ENCODE results near the gene TMEM167A. TPM values are rescaled to one million over a fixed set of nuclear protein-coding genes. Genes with fewer than 3 reads are reported as not detected.

Gene TMEM167A
- polyA plus RNA-seq, 3 donors: 50.3 to 337 (median 288) TPM

GRCh38 chr5:83007755-83008154, 69.4 kb downstream of the TMEM167A start:
- Histone ChIP-seq H3K4me1 (ENCODE audit: control insufficient read depth in 1 of 2, insufficient read depth in 2 of 2, low read length in 2 of 2) (peaks cover 0 to 4% of the 10 kb centered on the region in 2 donors), H3K9me3 (replicated peaks in 1 of 2; ENCODE audit: control insufficient read depth in 1 of 2, insufficient read depth in 1 of 2, low read length in 2 of 2) (no peaks in the 10 kb centered on the region), H3K4me3 (replicated peaks in 1 of 3; ENCODE audit: low read depth in 2 of 3, low read length in 3 of 3) (no peak overlapping the region), H3K4me2 (replicated peaks; ENCODE audit: extremely low read depth, low read length, poor library complexity, severe bottlenecking) (no peak overlapping the region), H3K27me3 (ENCODE audit: control insufficient read depth in 2 of 2, insufficient read depth in 2 of 2, low read length in 2 of 2) (no peaks in the 10 kb centered on the region), H2AFZ (ENCODE audit: insufficient read depth, low read depth, low read length, poor library complexity, severe bottlenecking) (no peak overlapping the region), H3K36me3 (replicated peaks in 1 of 2; ENCODE audit: control insufficient read depth in 1 of 2, insufficient read depth in 2 of 2, low read length in 2 of 2) (no peaks in the 10 kb centered on the region), H3K79me2 (ENCODE audit: insufficient read depth, low read length) (no peaks in the 10 kb centered on the region), H3K9ac (ENCODE audit: insufficient read depth, low read length, poor library complexity, severe bottlenecking) (no peak overlapping the region), H3K27ac (ENCODE audit: low read depth in 1 of 2, low read length in 2 of 2) (no peak overlapping the region), H4K20me1 (ENCODE audit: insufficient read depth, low read length) (no peaks in the 10 kb centered on the region)
- Mint-ChIP-seq H3K4me3 (no peak overlapping the region), H3K27me3 (ENCODE audit: low read depth in 3 of 3) (peaks cover 0 to 3% (median 2%) of the 10 kb centered on the region in 3 donors), H3K36me3 (peaks cover 0 to 3% of the 10 kb centered on the region in 2 donors), H3K27ac (no peak overlapping the region), H3K4me1 (peaks cover 12% of the 10 kb centered on the region), H3K9me3 (peaks cover 0 to 5% (median 0%) of the 10 kb centered on the region in 7 donors)
- no peak for DNase-seq
- TF ChIP-seq, protein P1, sequence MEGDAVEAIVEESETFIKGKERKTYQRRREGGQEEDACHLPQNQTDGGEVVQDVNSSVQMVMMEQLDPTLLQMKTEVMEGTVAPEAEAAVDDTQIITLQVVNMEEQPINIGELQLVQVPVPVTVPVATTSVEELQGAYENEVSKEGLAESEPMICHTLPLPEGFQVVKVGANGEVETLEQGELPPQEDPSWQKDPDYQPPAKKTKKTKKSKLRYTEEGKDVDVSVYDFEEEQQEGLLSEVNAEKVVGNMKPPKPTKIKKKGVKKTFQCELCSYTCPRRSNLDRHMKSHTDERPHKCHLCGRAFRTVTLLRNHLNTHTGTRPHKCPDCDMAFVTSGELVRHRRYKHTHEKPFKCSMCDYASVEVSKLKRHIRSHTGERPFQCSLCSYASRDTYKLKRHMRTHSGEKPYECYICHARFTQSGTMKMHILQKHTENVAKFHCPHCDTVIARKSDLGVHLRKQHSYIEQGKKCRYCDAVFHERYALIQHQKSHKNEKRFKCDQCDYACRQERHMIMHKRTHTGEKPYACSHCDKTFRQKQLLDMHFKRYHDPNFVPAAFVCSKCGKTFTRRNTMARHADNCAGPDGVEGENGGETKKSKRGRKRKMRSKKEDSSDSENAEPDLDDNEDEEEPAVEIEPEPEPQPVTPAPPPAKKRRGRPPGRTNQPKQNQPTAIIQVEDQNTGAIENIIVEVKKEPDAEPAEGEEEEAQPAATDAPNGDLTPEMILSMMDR (IDR thresholded peaks at IDR 0.05): no peak
- intact Hi-C loops (cut with micrococcal nuclease): no loop called here
- whole genome bisulfite sequencing (ENCODE audit: insufficient coverage): 100% methylated on average over 1 of the region's 1 CpG

DNA sequence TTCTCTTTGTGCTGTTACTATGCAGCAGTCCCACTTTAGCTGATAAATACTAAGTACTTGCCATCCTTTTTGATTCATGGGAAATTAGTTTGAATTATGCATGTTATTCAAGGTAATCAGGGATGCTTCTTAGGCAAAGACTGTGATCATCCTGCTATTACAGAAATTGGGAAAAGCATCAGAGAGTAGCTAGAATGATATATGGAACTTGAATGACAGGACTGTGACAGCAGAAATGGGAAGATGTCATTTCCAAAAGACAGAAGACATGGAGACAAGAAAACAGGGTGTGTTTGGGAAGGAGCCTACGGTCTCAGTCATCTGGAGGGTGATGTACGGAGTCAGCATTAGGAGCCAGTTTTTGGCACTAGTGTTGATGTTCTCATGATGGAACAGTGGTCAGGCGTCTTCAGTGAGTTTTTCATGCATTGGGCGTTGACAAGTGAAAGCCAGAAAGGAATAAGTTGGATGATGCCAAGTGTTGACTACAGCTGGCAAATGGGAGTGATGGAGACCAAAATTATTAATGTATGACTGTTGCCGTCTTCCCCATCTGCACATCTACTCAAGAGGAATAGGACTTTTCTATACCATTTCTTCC, 70.4 kb downstream of the TMEM167A start:
- no peak for DNase-seq
- no peaks in the 10 kb centered on the region for H3K9me3 ChIP-seq (replicated peaks in 1 of 2; ENCODE audit: control insufficient read depth in 1 of 2, insufficient read depth in 1 of 2, low read length in 2 of 2)
- H3K36me3 ChIP-seq (replicated peaks in 1 of 2; ENCODE audit: control insufficient read depth in 1 of 2, insufficient read depth in 2 of 2, low read length in 2 of 2): no peaks in the 10 kb centered on the region
- intact Hi-C loops (cut with micrococcal nuclease): no loop called here
- H3K36me3 Mint-ChIP-seq: peaks cover 0 to 3% of the 10 kb centered on the region in 2 donors
- no peak overlapping the region for H3K27ac Mint-ChIP-seq
- peaks cover 6% of the 10 kb centered on the region for H3K4me1 Mint-ChIP-seq
- no peak overlapping the region for H2AFZ ChIP-seq (ENCODE audit: insufficient read depth, low read depth, low read length, poor library complexity, severe bottlenecking)
- H3K4me1 ChIP-seq (ENCODE audit: control insufficient read depth in 1 of 2, insufficient read depth in 2 of 2, low read length in 2 of 2): peaks cover 0 to 3% of the 10 kb centered on the region in 2 donors
- no peak overlapping the region for H3K4me3 ChIP-seq (replicated peaks in 1 of 3; ENCODE audit: low read depth in 2 of 3, low read length in 3 of 3)
- peaks cover 1 to 3% (median 2%) of the 10 kb centered on the region in 3 donors for H3K27me3 Mint-ChIP-seq (ENCODE audit: low read depth in 3 of 3)
- WGBS (ENCODE audit: insufficient coverage): 96% methylated on average over 4 of the region's 5 CpGs
- peaks cover 0 to 5% (median 0%) of the 10 kb centered on the region in 7 donors for H3K9me3 Mint-ChIP-seq
- no peak overlapping the region for H3K9ac ChIP-seq (ENCODE audit: insufficient read depth, low read length, poor library complexity, severe bottlenecking)
- H3K79me2 ChIP-seq (ENCODE audit: insufficient read depth, low read length): no peaks in the 10 kb centered on the region
- no peak overlapping the region for H3K27ac ChIP-seq (ENCODE audit: low read depth in 1 of 2, low read length in 2 of 2)
- H4K20me1 ChIP-seq (ENCODE audit: insufficient read depth, low read length): no peaks in the 10 kb centered on the region
- no peak overlapping the region for H3K4me2 ChIP-seq (replicated peaks; ENCODE audit: extremely low read depth, low read length, poor library complexity, severe bottlenecking)
- no peak overlapping the region for H3K4me3 Mint-ChIP-seq
- H3K27me3 ChIP-seq (ENCODE audit: control insufficient read depth in 2 of 2, insufficient read depth in 2 of 2, low read length in 2 of 2): no peaks in the 10 kb centered on the region
- TF ChIP-seq, protein P1 (IDR thresholded peaks at IDR 0.05): no peak

Measured in CD14-positive monocyte (primary cell).